ENCODE results near the gene OR5T1. TPM values are rescaled to one million over a fixed set of nuclear protein-coding genes. Genes with fewer than 3 reads are reported as not detected.

OR5T1 gene
- polyA plus RNA-seq, 1 of the 3 experiments (the other 2 are of a cell fraction) = not detected

- TF ChIP-seq MAX (IDR thresholded peaks at IDR 0.05; ENCODE audit: low read depth) = no peak
- no peak for TF ChIP-seq REST (IDR thresholded peaks at IDR 0.05; ENCODE audit: low read depth, low read length)
Observed at GRCh38 chr11:56251954-56252353, 22.0 kb upstream of the OR5T1 start, which contains the start of gene OR5T3 (continued).

- H3K36me3 ChIP-seq (replicated peaks in 1 of 2; ENCODE audit: control insufficient read depth in 1 of 2, insufficient read depth in 2 of 2, low read length in 1 of 2) = no peaks in the 10 kb centered on the region
- no peaks in the 10 kb centered on the region for H3K27me3 ChIP-seq (ENCODE audit: insufficient read depth)
- CTCF ChIA-PET = no interaction called here
- H3K27ac ChIP-seq (ENCODE audit: low read depth in 2 of 2, low read length in 1 of 2) = no peak overlapping the region
- no peaks in the 10 kb centered on the region for H3K9me2 ChIP-seq
- no peak overlapping the region for H2AFZ ChIP-seq (ENCODE audit: low read depth)
- WGBS (ENCODE audit: low lambda C conversion rate) = 11% methylated on average over 3 of the region's 3 CpGs
- no peaks in the 10 kb centered on the region for H3K79me2 ChIP-seq (ENCODE audit: insufficient read depth)
- H4K20me1 ChIP-seq (ENCODE audit: insufficient read depth) = no peaks in the 10 kb centered on the region
- TF ChIP-seq YY1 (IDR thresholded peaks at IDR 0.05; ENCODE audit: low read depth) (no peak), MAX (IDR thresholded peaks at IDR 0.05; ENCODE audit: low read depth) (no peak), GABPA (IDR thresholded peaks at IDR 0.05; ENCODE audit: low read depth) (no peak), RAD21 (IDR thresholded peaks at IDR 0.05; ENCODE audit: low read length) (no peak), SIN3A (IDR thresholded peaks at IDR 0.05; ENCODE audit: borderline replicate concordance, low read depth, low read length) (no peak), MEF2A (IDR thresholded peaks at IDR 0.05; ENCODE audit: borderline replicate concordance, low read depth) (no peak), REST (IDR thresholded peaks at IDR 0.05; ENCODE audit: low read depth, low read length) (no peak), GATA2 (CRISPR knock-in tag; IDR thresholded peaks at IDR 0.05) (no peak)
- no peak overlapping the region for H3K4me2 ChIP-seq
- H3K9ac ChIP-seq = no peak overlapping the region
- no peak overlapping the region for H3K4me3 ChIP-seq (ENCODE audit: low read depth in 2 of 2, low read length in 1 of 2)
- no peaks in the 10 kb centered on the region for H3K9me3 ChIP-seq
- POLR2A ChIA-PET = no interaction called here
- H3K4me1 ChIP-seq (ENCODE audit: control insufficient read depth in 1 of 2, insufficient read depth in 2 of 2, low read depth in 1 of 2, low read length in 1 of 2) = no peaks in the 10 kb centered on the region
- no peaks in the 10 kb centered on the region for H3F3A ChIP-seq (replicated peaks; ENCODE audit: insufficient read depth)
- DNase-seq = no peak
Observed at GRCh38 chr11:56271092-56271491, 2.9 kb upstream of the OR5T1 start.
